ENCODE data around the gene RCAN1.
A peak's percentile ranks its signal among the peaks of the same experiment; 100 is the strongest.

RCAN1 gene

GRCh38 chr21:34536311-34536710 lies 78.6 kb downstream of the RCAN1 start:
- no peak for DNase-seq (ENCODE audit: low read depth)
- in situ Hi-C loops (cut with HindIII; ENCODE audit: low sequenced_read_pairs), result no loop called here
- no peak for TF ChIP-seq CTCF (IDR thresholded peaks at IDR 0.05; ENCODE audit: low read depth, low read length, missing control alignments)
- H3K4me3 ChIP-seq (ENCODE audit: low read depth, low read length), result no peak overlapping the region

GRCh38 chr21:34535886-34536285 lies 79.0 kb downstream of the RCAN1 start:
- H3K4me3 ChIP-seq (ENCODE audit: low read depth, low read length), result no peak overlapping the region
- no peak for DNase-seq (ENCODE audit: low read depth)
- no peak for TF ChIP-seq CTCF (IDR thresholded peaks at IDR 0.05; ENCODE audit: low read depth, low read length, missing control alignments)
- in situ Hi-C loops (cut with HindIII; ENCODE audit: low sequenced_read_pairs), result no loop called here

GRCh38 chr21:34534522-34534921 lies 80.4 kb downstream of the RCAN1 start:
- no peak for TF ChIP-seq CTCF (IDR thresholded peaks at IDR 0.05; ENCODE audit: low read depth, low read length, missing control alignments)
- DNase-seq (ENCODE audit: low read depth), result no peak
- no peak overlapping the region for H3K4me3 ChIP-seq (ENCODE audit: low read depth, low read length)
- in situ Hi-C loops (cut with HindIII; ENCODE audit: low sequenced_read_pairs), result loop anchor here (5.0 kb wide), 1 partner anchor 68 kb away; no protein-coding TSS in a partner anchor

- no peak for TF ChIP-seq CTCF (IDR thresholded peaks at IDR 0.05; ENCODE audit: low read depth, low read length, missing control alignments)
- H3K4me3 ChIP-seq (ENCODE audit: low read depth, low read length), result no peak overlapping the region
- in situ Hi-C loops (cut with HindIII; ENCODE audit: low sequenced_read_pairs), result loop anchor here (5.0 kb wide), 1 partner anchor 68 kb away; no protein-coding TSS in a partner anchor
- no peak for DNase-seq (ENCODE audit: low read depth)
Measured at GRCh38 chr21:34533938-34534337, 81.0 kb downstream of the RCAN1 start.

- H3K4me3 ChIP-seq (ENCODE audit: low read depth, low read length), result no peak overlapping the region
- DNase-seq (ENCODE audit: low read depth), result no peak
- no peak for TF ChIP-seq CTCF (IDR thresholded peaks at IDR 0.05; ENCODE audit: low read depth, low read length, missing control alignments)
- in situ Hi-C loops (cut with HindIII; ENCODE audit: low sequenced_read_pairs), result loop anchor here (5.0 kb wide), 1 partner anchor 71 kb away; no protein-coding TSS in a partner anchor
Measured at GRCh38 chr21:34531399-34531798, 83.5 kb downstream of the RCAN1 start.

- H3K4me3 ChIP-seq (ENCODE audit: low read depth, low read length), result no peak overlapping the region
- DNase-seq (ENCODE audit: low read depth), result peak; percentile 60
- TF ChIP-seq CTCF (IDR thresholded peaks at IDR 0.05; ENCODE audit: low read depth, low read length, missing control alignments), result no peak
- in situ Hi-C loops (cut with HindIII; ENCODE audit: low sequenced_read_pairs), result loop anchor here (5.0 kb wide), 1 partner anchor 72 kb away; no protein-coding TSS in a partner anchor
Measured at GRCh38 chr21:34530261-34530660, 84.7 kb downstream of the RCAN1 start.
